ENCODE results near the gene BCL11B. TPM values are rescaled to one million over a fixed set of nuclear protein-coding genes. Genes with fewer than 3 reads are reported as not detected.
A peak's percentile ranks its signal among the peaks of the same experiment; 100 is the strongest.

BCL11B gene
- total RNA-seq, 1 donor from 2014 or later: 0.16 TPM

- H3K9me3 Mint-ChIP-seq (ENCODE audit: unreplicated experiment): no peaks in the 10 kb centered on the region
- H3K27ac Mint-ChIP-seq (ENCODE audit: unreplicated experiment): no peak overlapping the region
- TF ChIP-seq, protein P1, sequence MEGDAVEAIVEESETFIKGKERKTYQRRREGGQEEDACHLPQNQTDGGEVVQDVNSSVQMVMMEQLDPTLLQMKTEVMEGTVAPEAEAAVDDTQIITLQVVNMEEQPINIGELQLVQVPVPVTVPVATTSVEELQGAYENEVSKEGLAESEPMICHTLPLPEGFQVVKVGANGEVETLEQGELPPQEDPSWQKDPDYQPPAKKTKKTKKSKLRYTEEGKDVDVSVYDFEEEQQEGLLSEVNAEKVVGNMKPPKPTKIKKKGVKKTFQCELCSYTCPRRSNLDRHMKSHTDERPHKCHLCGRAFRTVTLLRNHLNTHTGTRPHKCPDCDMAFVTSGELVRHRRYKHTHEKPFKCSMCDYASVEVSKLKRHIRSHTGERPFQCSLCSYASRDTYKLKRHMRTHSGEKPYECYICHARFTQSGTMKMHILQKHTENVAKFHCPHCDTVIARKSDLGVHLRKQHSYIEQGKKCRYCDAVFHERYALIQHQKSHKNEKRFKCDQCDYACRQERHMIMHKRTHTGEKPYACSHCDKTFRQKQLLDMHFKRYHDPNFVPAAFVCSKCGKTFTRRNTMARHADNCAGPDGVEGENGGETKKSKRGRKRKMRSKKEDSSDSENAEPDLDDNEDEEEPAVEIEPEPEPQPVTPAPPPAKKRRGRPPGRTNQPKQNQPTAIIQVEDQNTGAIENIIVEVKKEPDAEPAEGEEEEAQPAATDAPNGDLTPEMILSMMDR (IDR thresholded peaks at IDR 0.05): no peak
- peak; percentile 54 for DNase-seq (ENCODE audit: extremely low spot score, unreplicated experiment)
- peaks cover 27% of the 10 kb centered on the region for H3K27me3 Mint-ChIP-seq (ENCODE audit: unreplicated experiment)
- H3K4me1 Mint-ChIP-seq (ENCODE audit: unreplicated experiment): no peaks in the 10 kb centered on the region
- no peaks in the 10 kb centered on the region for H3K36me3 Mint-ChIP-seq (ENCODE audit: unreplicated experiment)
- no peak overlapping the region for H3K4me3 Mint-ChIP-seq (ENCODE audit: unreplicated experiment)
These were observed 125.2 kb downstream of the BCL11B start for GRCh38 chr14:99146616-99147365.

DNA sequence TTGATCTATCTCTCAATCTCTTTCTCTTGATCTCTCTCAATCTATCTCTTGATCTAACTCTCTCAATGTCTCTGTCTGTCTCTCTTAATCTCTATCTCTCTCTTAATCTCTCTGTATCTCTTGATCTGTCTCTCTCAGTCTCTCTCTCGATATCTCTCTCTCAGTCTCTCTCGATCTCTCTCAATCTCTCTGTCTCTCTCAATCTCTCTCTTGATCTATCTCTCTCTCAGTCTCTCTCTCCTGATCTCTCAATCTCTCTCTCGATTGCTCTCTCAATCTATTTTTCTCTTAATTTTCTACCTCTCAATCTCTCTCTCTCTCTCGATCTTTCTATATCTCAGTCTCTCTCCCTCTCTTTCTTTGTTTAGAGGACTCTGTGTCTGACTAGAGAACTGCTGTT is 126.7 kb downstream of the BCL11B start:
- no peak overlapping the region for H3K27ac Mint-ChIP-seq (ENCODE audit: unreplicated experiment)
- no peak overlapping the region for H3K4me3 Mint-ChIP-seq (ENCODE audit: unreplicated experiment)
- no peaks in the 10 kb centered on the region for H3K36me3 Mint-ChIP-seq (ENCODE audit: unreplicated experiment)
- DNase-seq (ENCODE audit: extremely low spot score, unreplicated experiment): no peak
- no peaks in the 10 kb centered on the region for H3K4me1 Mint-ChIP-seq (ENCODE audit: unreplicated experiment)
- TF ChIP-seq, protein P1 (IDR thresholded peaks at IDR 0.05): no peak
- H3K27me3 Mint-ChIP-seq (ENCODE audit: unreplicated experiment): peaks cover 18% of the 10 kb centered on the region
- H3K9me3 Mint-ChIP-seq (ENCODE audit: unreplicated experiment): no peaks in the 10 kb centered on the region

GRCh38 chr14:99143793-99144192 is 128.2 kb downstream of the BCL11B start:
- TF ChIP-seq, protein P1 (IDR thresholded peaks at IDR 0.05): no peak
- H3K9me3 Mint-ChIP-seq (ENCODE audit: unreplicated experiment): no peaks in the 10 kb centered on the region
- no peak for DNase-seq (ENCODE audit: extremely low spot score, unreplicated experiment)
- no peak overlapping the region for H3K4me3 Mint-ChIP-seq (ENCODE audit: unreplicated experiment)
- peaks cover 12% of the 10 kb centered on the region for H3K27me3 Mint-ChIP-seq (ENCODE audit: unreplicated experiment)
- no peak overlapping the region for H3K27ac Mint-ChIP-seq (ENCODE audit: unreplicated experiment)
- no peaks in the 10 kb centered on the region for H3K36me3 Mint-ChIP-seq (ENCODE audit: unreplicated experiment)
- H3K4me1 Mint-ChIP-seq (ENCODE audit: unreplicated experiment): no peaks in the 10 kb centered on the region

DNA sequence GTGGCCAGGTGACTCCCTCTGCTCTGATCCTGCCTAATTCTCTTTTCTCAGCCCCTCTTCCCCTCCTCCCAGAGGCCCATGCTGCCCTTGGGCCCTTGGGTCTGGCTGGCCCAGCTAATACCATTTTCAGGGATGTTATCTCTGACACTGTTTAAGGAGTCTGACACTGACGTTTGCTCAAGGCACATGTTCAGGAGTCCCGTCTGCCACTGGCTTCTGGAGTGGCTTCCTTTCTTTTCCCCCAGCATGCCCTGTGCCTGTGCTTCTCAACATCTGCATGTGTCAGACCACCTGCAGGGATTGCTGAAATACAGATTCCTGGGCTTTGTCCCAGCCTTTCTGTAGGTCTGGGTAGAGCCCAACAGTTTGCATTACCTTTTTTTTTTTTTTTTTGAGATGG is 128.9 kb downstream of the BCL11B start:
- Mint-ChIP-seq H3K36me3 (ENCODE audit: unreplicated experiment) (no peaks in the 10 kb centered on the region), H3K9me3 (ENCODE audit: unreplicated experiment) (no peaks in the 10 kb centered on the region), H3K27ac (ENCODE audit: unreplicated experiment) (no peak overlapping the region), H3K27me3 (ENCODE audit: unreplicated experiment) (peaks cover 16% of the 10 kb centered on the region), H3K4me1 (ENCODE audit: unreplicated experiment) (no peaks in the 10 kb centered on the region), H3K4me3 (ENCODE audit: unreplicated experiment) (no peak overlapping the region)
- TF ChIP-seq, protein P1 (IDR thresholded peaks at IDR 0.05): no peak
- DNase-seq (ENCODE audit: extremely low spot score, unreplicated experiment): no peak

GRCh38 chr14:99141236-99141635 is 130.8 kb downstream of the BCL11B start:
- TF ChIP-seq, protein P1 (IDR thresholded peaks at IDR 0.05): no peak
- Mint-ChIP-seq H3K27me3 (ENCODE audit: unreplicated experiment) (peaks cover 21% of the 10 kb centered on the region), H3K9me3 (ENCODE audit: unreplicated experiment) (no peaks in the 10 kb centered on the region), H3K27ac (ENCODE audit: unreplicated experiment) (no peak overlapping the region), H3K36me3 (ENCODE audit: unreplicated experiment) (no peaks in the 10 kb centered on the region), H3K4me3 (ENCODE audit: unreplicated experiment) (no peak overlapping the region), H3K4me1 (ENCODE audit: unreplicated experiment) (no peaks in the 10 kb centered on the region)
- no peak for DNase-seq (ENCODE audit: extremely low spot score, unreplicated experiment)
